NB4 (cell line): ENCODE results near the gene XPNPEP1.

Experiments
- DNase-seq: peaks from one replicate; pipeline ENCODE4 v3.0.0; 2010; ENCODE audit warnings: low read depth
- H3K4me3 ChIP-seq: one replicate; pipeline ENCODE4 v1.5.1; 2011; ENCODE audit warnings: mild to moderate bottlenecking, low read depth, low read length, moderate library complexity
- MYC ChIP-seq: IDR thresholded peaks from 2 replicates; pipeline ENCODE4 v1.6.1; 2011; ENCODE audit warnings: low read depth, low read length
- POLR2A ChIP-seq: IDR thresholded peaks from 2 replicates; pipeline ENCODE4 v1.6.1; 2011; ENCODE audit warnings: mild to moderate bottlenecking; ENCODE audit not compliant: insufficient read length; ENCODE audit errors: extremely low read depth
- TF ChIP-seq, protein P1 (sequence below): IDR thresholded peaks from one replicate; pipeline ENCODE4 v1.5.1; 2012; ENCODE audit warnings: low read depth, low read length
- TF ChIP-seq, protein P2 (sequence below): IDR thresholded peaks from 2 replicates; pipeline ENCODE4 v1.6.1; 2011; ENCODE audit warnings: low read depth, low read length

The XPNPEP1 gene

DNA sequence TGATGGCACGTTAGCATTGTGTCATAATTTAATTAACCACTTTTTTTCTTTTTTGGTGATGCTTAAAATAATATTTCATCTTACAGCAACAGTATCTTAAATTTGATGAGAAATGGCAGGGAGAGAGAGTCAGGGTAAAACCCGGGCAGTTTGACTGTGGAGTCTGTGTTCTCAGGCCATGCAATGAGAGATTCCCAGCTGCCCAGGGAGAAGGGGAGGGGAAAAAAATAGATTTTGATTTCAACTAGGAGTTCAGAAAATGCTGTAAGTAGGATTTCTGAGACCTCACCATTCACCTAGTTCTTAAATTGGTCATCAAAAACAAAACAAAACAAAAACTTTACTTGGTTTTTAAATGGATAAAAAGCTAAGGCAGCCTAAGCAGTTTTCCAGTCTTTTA is 37.4 kb upstream of the XPNPEP1 start:
- DNase-seq: no peak
- no peak for TF ChIP-seq MYC
- no peak for TF ChIP-seq POLR2A
- TF ChIP-seq, protein P1, sequence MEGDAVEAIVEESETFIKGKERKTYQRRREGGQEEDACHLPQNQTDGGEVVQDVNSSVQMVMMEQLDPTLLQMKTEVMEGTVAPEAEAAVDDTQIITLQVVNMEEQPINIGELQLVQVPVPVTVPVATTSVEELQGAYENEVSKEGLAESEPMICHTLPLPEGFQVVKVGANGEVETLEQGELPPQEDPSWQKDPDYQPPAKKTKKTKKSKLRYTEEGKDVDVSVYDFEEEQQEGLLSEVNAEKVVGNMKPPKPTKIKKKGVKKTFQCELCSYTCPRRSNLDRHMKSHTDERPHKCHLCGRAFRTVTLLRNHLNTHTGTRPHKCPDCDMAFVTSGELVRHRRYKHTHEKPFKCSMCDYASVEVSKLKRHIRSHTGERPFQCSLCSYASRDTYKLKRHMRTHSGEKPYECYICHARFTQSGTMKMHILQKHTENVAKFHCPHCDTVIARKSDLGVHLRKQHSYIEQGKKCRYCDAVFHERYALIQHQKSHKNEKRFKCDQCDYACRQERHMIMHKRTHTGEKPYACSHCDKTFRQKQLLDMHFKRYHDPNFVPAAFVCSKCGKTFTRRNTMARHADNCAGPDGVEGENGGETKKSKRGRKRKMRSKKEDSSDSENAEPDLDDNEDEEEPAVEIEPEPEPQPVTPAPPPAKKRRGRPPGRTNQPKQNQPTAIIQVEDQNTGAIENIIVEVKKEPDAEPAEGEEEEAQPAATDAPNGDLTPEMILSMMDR: no peak
- TF ChIP-seq, protein P2, sequence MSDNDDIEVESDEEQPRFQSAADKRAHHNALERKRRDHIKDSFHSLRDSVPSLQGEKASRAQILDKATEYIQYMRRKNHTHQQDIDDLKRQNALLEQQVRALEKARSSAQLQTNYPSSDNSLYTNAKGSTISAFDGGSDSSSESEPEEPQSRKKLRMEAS: no peak

DNA sequence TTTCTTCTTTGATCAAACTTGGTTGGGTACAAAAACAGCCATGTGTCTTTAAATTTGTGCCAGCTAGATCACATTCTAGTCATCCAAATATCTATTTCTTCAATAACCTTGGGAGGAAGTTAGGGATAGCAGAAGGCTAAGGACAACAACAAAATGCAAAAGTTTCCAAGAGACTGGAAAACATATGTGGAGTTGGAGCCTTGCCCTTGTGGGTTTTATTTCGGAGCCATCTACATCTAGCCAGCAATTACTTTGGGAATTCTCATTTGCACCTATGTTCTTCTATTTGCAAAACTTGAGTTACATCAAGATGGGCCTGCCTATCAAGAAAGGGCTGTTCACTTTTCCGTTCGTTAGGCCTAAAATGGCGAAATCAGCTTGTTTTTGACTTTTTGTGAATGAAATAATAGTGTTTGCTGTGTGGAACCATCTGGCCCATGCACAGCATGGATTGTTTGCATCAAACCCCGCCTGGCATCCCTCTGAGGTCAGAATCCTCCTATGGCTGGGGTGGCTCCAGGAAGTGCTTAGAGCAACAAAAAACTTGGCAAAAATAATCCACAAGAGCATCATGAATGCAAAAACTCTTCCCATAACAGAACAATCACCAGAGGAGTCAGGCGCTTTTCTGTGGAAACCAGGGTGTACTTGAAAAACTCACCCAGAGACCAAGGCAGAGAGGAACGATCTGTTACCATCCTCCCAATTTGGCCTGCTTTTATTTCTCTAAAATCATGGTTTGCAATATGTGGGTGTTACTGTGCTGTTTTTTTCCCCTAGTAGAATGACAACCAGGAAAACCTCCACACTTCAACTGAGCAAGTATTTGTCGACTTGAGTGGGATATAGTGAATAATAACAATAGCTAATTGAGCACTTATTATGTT is 36.2 kb upstream of the XPNPEP1 start:
- no peak overlapping the region for H3K4me3 ChIP-seq
- no peak for DNase-seq
- TF ChIP-seq POLR2A: no peak
- TF ChIP-seq, protein P1: no peak
- no peak for TF ChIP-seq MYC
- TF ChIP-seq, protein P2: no peak

More for the DNA sequence above, 37.4 kb upstream of the XPNPEP1 start:
- H3K4me3 ChIP-seq: no peak overlapping the region

DNA sequence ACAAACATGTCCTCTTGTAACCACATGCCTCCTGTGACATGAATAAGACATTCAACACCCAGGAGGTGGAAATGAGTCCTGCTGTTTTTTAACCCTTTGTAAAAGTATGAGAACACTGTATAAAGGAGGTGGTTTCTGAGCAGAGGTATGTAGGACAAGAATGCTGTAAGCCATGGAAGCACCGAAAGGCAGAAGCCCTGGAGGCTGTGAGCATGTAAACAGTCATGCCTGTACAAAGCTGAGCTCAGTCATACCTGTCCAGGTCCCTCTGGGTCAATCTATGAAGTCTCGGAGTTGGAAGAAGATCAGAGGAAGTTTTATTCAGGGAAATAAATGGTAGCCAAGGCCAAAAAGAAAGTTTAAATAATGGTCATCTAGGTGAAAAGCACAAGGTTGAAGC is 34.7 kb upstream of the XPNPEP1 start:
- H3K4me3 ChIP-seq: no peak overlapping the region
- TF ChIP-seq, protein P1: no peak
- TF ChIP-seq POLR2A: no peak
- TF ChIP-seq MYC: no peak
- TF ChIP-seq, protein P2: no peak
- DNase-seq: no peak

DNA sequence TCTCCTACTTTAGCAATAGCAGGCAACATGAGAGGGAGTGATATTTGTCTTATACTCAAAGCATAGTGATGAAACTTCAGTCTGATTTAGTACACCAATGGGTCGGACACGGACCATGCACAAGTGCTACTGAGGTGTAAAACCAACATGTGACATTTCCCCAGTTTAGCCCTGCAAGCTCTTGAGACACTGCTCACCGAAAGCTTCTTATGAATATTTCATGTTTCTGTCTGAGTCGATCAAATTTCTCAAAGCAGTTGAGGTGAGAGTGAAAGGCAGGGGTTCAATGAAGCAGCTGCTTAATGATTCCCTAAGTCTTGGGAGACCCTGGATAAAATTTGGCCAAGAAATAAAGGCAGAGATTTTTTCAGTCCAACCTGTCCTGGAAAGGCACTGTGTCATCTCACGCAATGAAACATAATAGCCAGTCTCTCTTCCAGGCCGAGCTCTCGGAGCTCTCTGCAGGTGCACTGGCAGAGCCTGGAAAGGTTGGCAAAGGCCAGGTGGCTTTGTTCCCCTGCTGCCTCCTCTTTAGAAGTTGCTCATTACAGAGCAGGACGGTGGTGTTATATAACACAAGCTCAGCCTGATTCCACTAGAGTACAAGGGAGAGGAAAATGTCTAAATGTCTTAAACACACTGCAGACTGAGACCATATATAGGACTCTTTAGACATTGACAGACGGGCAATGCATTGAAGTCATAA is 33.9 kb upstream of the XPNPEP1 start:
- no peak overlapping the region for H3K4me3 ChIP-seq
- TF ChIP-seq POLR2A (no peak), MYC (no peak)
- TF ChIP-seq, protein P2: no peak
- TF ChIP-seq, protein P1: no peak
- no peak for DNase-seq

DNA sequence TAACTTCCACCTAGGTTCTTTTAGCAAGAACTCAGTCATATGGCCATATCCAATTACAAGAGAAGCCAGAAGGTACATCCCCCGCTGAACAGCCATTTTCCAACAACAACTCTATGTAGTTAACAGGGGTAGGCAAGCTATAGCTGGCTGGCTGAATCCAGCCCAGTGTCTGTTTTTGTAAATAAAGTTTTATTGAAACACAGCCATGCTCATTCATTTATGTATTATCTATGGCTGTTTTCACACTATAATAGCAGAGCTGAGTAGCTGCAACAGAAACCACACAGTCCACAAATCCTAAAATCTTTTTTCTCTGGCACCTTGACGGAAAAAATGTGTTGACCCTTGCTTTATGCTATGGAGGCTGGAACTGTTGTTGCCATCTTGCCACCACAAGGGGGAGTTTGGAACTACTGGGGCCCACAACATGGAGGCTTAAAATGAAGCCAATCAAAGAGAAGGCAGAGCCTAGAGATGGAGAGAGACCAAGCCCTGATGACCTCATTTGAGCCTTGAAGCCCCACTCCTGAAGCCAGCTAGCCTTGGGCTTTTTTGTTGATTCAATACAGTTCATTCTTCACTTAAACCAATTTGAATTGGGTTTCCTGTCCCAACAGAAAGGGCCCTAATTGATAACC is 33.3 kb upstream of the XPNPEP1 start:
- peak; percentile 67 for DNase-seq
- TF ChIP-seq, protein P2: no peak
- TF ChIP-seq, protein P1: peak; percentile 87
- no peak overlapping the region for H3K4me3 ChIP-seq
